ENCODE results near the gene CLEC4D.

CLEC4D gene

GRCh38 chr12:8499616-8500015, 13.7 kb upstream of the CLEC4D start:
- FAIRE-seq (no peak), DNase-seq (ENCODE audit: insufficient read length, low spot score) (no peak)
- TF ChIP-seq PAX5 (IDR thresholded peaks at IDR 0.05; ENCODE audit: insufficient read depth, low read length, severe bottlenecking) (no peak), POU2F2 (IDR thresholded peaks at IDR 0.05; ENCODE audit: low read depth, low read length) (no peak), POLR2AphosphoS5 (IDR thresholded peaks at IDR 0.05; ENCODE audit: low read depth, low read length) (no peak)

GRCh38 chr12:8501720-8502119, 11.6 kb upstream of the CLEC4D start:
- TF ChIP-seq PAX5 (IDR thresholded peaks at IDR 0.05; ENCODE audit: insufficient read depth, low read length, severe bottlenecking), result no peak
- TF ChIP-seq SPI1 (IDR thresholded peaks at IDR 0.05; ENCODE audit: low read depth, low read length), result peak; percentile 48; the same call in 1 of the 2 replicates
- TF ChIP-seq POU2F2 (IDR thresholded peaks at IDR 0.05; ENCODE audit: low read depth, low read length), result no peak
- TF ChIP-seq TAF1 (IDR thresholded peaks at IDR 0.05; ENCODE audit: low read depth, low read length), result no peak
- FAIRE-seq, result no peak
- DNase-seq (ENCODE audit: insufficient read length, low spot score), result no peak

- FAIRE-seq (no peak), DNase-seq (ENCODE audit: insufficient read length, low spot score) (no peak)
- no peak for TF ChIP-seq POLR2A (IDR thresholded peaks at IDR 0.05; ENCODE audit: low read depth, low read length)
- TF ChIP-seq PAX5 (IDR thresholded peaks at IDR 0.05; ENCODE audit: insufficient read depth, low read length, severe bottlenecking), result no peak
Observed at GRCh38 chr12:8504351-8504750, 9.0 kb upstream of the CLEC4D start.

- DNase-seq (ENCODE audit: insufficient read length, low spot score) (no peak), FAIRE-seq (no peak)
- TF ChIP-seq POLR2AphosphoS5 (IDR thresholded peaks at IDR 0.05; ENCODE audit: low read depth, low read length), result no peak
- TF ChIP-seq TAF1 (IDR thresholded peaks at IDR 0.05; ENCODE audit: low read depth, low read length), result no peak
- TF ChIP-seq POU2F2 (IDR thresholded peaks at IDR 0.05; ENCODE audit: low read depth, low read length), result no peak
- no peak for TF ChIP-seq PAX5 (IDR thresholded peaks at IDR 0.05; ENCODE audit: insufficient read depth, low read length, severe bottlenecking)
- TF ChIP-seq POLR2A (IDR thresholded peaks at IDR 0.05; ENCODE audit: low read depth, low read length), result no peak
- no peak for TF ChIP-seq SPI1 (IDR thresholded peaks at IDR 0.05; ENCODE audit: low read depth, low read length)
Observed at GRCh38 chr12:8507596-8507995, 5.7 kb upstream of the CLEC4D start.

GRCh38 chr12:8508223-8508622, 5.1 kb upstream of the CLEC4D start:
- DNase-seq (ENCODE audit: insufficient read length, low spot score), result no peak
- FAIRE-seq, result no peak
- no peak for TF ChIP-seq TAF1 (IDR thresholded peaks at IDR 0.05; ENCODE audit: low read depth, low read length)

- DNase-seq (ENCODE audit: insufficient read length, low spot score) (no peak), FAIRE-seq (no peak)
- no peak for TF ChIP-seq SPI1 (IDR thresholded peaks at IDR 0.05; ENCODE audit: low read depth, low read length)
- no peak for TF ChIP-seq POLR2A (IDR thresholded peaks at IDR 0.05; ENCODE audit: low read depth, low read length)
- TF ChIP-seq POU2F2 (IDR thresholded peaks at IDR 0.05; ENCODE audit: low read depth, low read length), result no peak
- TF ChIP-seq TAF1 (IDR thresholded peaks at IDR 0.05; ENCODE audit: low read depth, low read length), result no peak
- no peak for TF ChIP-seq PAX5 (IDR thresholded peaks at IDR 0.05; ENCODE audit: insufficient read depth, low read length, severe bottlenecking)
- no peak for TF ChIP-seq POLR2AphosphoS5 (IDR thresholded peaks at IDR 0.05; ENCODE audit: low read depth, low read length)
Observed at GRCh38 chr12:8508910-8509841, 4.1 kb upstream of the CLEC4D start.

- DNase-seq (ENCODE audit: insufficient read length, low spot score), result no peak
- TF ChIP-seq PAX5 (IDR thresholded peaks at IDR 0.05; ENCODE audit: insufficient read depth, low read length, severe bottlenecking) (no peak), POU2F2 (IDR thresholded peaks at IDR 0.05; ENCODE audit: low read depth, low read length) (no peak), POLR2AphosphoS5 (IDR thresholded peaks at IDR 0.05; ENCODE audit: low read depth, low read length) (no peak), SPI1 (IDR thresholded peaks at IDR 0.05; ENCODE audit: low read depth, low read length) (no peak), POLR2A (IDR thresholded peaks at IDR 0.05; ENCODE audit: low read depth, low read length) (no peak), TAF1 (IDR thresholded peaks at IDR 0.05; ENCODE audit: low read depth, low read length) (no peak)
- no peak for FAIRE-seq
Observed at GRCh38 chr12:8517971-8518370, 4.7 kb downstream of the CLEC4D start.

GRCh38 chr12:8519171-8519570, 5.9 kb downstream of the CLEC4D start:
- no peak for DNase-seq (ENCODE audit: insufficient read length, low spot score)
- TF ChIP-seq SPI1 (IDR thresholded peaks at IDR 0.05; ENCODE audit: low read depth, low read length) (no peak), PAX5 (IDR thresholded peaks at IDR 0.05; ENCODE audit: insufficient read depth, low read length, severe bottlenecking) (no peak), POU2F2 (IDR thresholded peaks at IDR 0.05; ENCODE audit: low read depth, low read length) (no peak), POLR2A (IDR thresholded peaks at IDR 0.05; ENCODE audit: low read depth, low read length) (no peak), TAF1 (IDR thresholded peaks at IDR 0.05; ENCODE audit: low read depth, low read length) (no peak), POLR2AphosphoS5 (IDR thresholded peaks at IDR 0.05; ENCODE audit: low read depth, low read length) (no peak)
- FAIRE-seq, result no peak

GRCh38 chr12:8527250-8528130, 14.2 kb downstream of the CLEC4D start:
- TF ChIP-seq POLR2A (IDR thresholded peaks at IDR 0.05; ENCODE audit: low read depth, low read length) (no peak), POU2F2 (IDR thresholded peaks at IDR 0.05; ENCODE audit: low read depth, low read length) (no peak), POLR2AphosphoS5 (IDR thresholded peaks at IDR 0.05; ENCODE audit: low read depth, low read length) (no peak), TAF1 (IDR thresholded peaks at IDR 0.05; ENCODE audit: low read depth, low read length) (no peak), SPI1 (IDR thresholded peaks at IDR 0.05; ENCODE audit: low read depth, low read length) (no peak), PAX5 (IDR thresholded peaks at IDR 0.05; ENCODE audit: insufficient read depth, low read length, severe bottlenecking) (no peak)
- FAIRE-seq (no peak), DNase-seq (ENCODE audit: insufficient read length, low spot score) (no peak)
